ENCODE data around the gene ANAPC4.

DNA sequence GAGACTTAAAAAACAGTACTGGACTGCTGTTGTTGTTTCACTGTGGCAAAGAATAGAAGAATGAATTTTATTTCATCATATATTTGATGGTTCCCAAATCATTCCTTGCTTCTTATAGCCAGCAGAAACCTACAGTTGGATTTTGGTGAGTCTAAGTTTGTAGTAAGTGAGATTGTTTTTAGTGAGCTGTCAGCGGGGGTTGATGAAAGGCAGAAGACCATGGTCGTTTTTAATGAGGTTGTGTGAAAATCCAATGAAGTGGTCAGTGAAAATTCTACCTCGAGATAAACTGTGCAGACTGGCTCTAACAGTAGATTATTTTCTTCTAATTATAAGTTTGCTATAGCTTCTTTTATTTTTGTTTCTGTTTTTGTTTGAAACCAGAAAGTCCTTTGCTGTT is 36.2 kb downstream of the ANAPC4 start:
- TF ChIP-seq POLR2A (IDR thresholded peaks at IDR 0.05; ENCODE audit: low read length) (no peak), GATA1 (IDR thresholded peaks at IDR 0.05; ENCODE audit: low read depth, low read length) (no peak)
